Ureter (tissue), 1 donor: ENCODE data around the gene SMIM5. TPM values are rescaled to one million over a fixed set of nuclear protein-coding genes. Genes with fewer than 3 reads are reported as not detected.

Experiments used
- DNase-seq: peaks from one replicate; pipeline ENCODE4 v3.0.0-alpha.2; 2020; ENCODE audit warnings: low spot score
- total RNA-seq: library from RNA; stranded (reverse); gene quantifications from one replicate; pipeline ENCODE4 v1.2.4, GENCODE V29; 2023
- donor health status: DM: yes; HTN: yes; CAD: no.

Gene SMIM5
- total RNA-seq, 1 donor from 2014 or later = 9.5 TPM

DNA sequence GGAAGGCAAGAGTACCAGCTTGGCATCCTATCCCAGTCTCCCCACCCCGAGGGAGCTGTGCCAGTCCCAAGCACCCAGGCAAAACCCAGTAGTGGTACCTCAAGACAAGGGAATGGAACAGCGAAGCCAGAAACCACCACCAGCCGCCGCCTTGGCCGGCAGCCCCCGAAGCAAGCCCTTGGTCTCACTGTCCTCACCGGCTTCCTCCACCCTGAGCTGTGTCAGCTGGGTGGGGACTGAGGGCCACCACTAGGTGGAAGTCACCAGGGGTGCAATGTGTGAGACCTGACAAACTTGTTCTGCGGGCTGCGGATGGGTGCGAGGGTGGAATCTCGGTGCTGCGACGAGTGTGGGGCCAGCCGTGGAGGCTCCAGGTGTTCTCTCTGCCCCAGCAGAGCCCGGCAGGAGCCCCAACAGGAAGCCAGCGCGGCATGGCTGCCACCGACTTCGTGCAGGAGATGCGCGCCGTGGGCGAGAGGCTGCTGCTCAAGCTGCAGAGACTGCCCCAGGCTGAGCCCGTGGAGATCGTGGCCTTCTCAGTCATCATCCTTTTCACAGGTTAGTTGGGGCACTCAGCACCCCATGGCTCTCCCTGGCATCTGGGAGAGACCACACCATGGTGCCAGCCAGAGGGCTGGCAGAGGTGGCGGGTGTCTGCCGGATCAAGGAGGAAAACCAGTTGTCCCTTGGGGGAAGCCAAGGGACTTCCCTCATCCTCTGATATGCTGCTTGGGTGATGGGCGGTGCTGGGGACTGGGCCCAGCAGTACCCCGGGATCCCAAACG is 6.7 kb downstream of the SMIM5 start:
- DNase-seq = peak; percentile 87

DNA sequence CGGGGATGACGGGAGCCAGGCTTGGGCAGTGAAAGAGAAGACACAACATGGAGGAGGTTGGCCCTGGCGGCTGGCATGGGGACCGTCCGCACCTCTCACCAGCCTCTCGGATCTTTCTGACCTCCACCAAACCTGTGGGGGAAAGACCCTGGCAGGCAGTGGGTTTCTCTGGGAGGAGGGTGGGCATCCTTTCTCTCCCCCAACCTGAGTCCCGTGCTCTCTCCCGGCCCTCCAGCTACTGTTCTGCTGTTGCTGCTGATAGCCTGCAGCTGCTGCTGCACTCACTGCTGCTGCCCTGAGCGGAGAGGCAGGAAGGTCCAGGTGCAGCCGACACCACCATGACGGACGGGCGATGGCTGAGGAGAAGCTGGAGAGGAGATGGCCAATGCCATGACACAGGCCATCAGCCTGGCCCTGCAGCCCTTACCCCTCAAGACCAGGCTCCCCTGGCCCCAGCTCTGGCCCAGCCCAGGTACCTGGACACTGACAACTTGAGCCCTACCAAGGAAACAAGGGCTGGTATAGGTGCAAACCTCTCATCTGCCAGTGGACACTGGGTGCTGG is 7.4 kb downstream of the SMIM5 start:
- no peak for DNase-seq

DNA sequence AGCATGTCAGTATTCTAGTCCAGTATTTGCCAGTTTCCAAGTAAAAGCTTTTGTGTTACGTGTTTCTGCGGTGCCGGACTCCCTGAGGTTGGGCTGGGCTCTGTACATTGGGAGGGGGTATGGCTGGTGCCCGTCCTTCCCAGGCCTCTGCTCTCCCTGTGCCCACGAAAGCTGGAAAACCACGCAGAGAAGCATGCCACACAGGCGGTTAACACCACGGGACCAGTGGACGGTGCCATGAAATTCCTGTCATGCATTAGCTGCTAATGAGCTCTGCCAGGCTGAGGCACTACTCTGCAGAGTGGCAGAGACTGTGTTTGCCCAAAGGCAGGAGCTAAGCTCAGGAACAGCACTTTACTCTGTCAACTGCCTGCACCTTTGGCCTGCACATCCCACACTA is 8.1 kb downstream of the SMIM5 start:
- DNase-seq = no peak

DNA sequence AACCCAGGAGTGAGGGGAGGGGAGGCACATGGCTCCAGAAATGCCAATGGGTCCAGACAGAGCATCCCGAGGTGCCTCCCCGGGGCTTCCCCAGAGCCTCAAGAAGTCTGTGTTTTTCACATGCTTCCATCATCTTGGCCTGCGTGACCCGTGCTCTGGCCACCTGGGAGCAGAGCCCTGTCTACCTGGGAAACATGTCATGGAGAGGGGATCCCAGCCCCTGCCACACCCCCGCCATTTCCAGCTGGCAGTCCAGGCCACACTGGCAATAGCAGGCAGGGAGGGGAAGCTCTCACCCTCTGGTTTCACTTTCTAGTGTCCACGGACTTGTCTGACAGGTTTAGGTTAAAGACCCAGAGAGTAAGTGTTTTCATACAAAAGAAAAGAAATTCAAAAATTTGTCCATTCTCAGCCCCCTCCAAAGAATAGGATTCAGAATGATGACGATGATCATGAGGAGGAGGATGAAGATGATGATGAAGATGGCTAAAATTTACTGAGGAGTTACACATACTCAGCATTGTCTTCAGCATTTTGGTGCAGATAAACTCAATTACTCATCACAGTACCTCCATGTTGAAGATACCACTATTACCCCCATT is 9.0 kb downstream of the SMIM5 start:
- no peak for DNase-seq

DNA sequence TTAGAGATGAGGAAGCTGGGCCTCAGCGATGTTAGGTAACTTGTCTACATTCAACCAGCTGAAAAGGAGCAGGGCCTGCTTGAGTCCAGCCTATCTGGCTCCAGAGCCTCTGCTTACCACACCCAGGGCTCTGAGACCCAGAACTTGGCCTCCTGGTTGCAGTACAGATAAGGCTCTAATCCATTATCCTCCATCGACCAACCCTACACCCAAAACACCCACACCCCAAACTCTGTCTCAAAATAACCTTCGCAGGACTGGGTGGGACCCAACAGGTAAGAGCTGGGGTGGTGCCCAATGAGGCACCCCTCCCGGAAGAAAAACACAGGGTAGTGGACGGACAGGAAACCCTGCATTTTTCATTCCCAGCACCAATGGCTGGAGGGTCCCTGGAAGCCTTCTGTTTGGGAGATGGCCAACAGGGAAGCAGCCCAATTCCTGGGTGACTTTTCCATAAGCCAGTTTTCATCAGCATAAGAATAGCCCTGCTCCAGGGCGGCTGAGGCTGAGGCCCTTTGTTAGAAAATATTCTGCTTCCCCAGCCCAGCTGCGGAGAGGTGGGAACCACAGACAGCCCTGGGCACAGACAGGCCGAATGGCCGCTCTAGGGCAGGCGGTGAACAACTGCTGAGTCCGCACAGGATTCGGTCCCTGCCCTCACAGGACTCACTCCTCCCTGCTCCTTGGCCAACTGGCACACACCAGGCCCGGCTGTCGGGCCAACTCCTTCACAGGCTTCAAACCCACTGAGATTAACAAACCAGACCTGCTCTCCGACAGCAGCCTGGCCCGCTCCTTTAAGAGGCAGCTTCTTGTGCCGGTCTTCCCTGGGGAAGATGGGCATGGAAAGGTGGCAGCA is 9.8 kb downstream of the SMIM5 start:
- DNase-seq = no peak

DNA sequence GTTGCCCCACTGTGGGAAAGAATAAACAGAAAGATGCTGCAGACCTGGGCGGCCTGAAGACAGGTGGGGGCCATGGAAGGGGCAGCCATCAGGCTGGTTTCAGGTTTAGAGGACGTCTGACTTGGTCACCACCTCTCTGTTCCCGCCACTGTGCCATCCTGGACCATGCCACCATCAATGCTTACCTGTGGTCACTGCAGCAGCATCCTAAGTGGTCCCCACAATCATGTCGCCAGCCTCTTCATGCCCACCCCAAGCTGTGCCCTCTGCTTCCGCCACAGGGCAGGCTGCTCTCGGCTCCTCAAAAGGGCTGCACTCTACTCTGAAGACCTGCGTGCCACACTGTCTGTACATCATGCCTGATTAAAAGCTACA is 10.4 kb downstream of the SMIM5 start:
- no peak for DNase-seq

DNA sequence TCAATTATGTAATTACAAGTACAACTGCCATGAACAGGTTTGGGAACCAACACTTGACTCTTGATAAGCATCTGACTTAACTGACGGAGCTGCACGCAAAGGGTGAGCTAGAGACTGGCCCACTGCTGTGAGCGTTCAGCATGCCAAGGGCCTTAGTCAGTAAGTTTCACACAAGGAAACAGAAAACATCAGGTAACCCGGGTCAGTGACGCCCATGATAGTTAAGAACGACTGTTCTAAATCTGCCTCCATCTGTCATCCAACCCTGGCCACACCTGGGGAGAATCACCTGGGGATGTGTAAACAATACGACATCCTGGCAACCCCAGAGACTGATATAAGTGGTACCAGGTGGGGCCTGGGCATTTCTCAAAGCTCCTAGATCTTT is 12.3 kb downstream of the SMIM5 start:
- DNase-seq = peak; percentile 89

DNA sequence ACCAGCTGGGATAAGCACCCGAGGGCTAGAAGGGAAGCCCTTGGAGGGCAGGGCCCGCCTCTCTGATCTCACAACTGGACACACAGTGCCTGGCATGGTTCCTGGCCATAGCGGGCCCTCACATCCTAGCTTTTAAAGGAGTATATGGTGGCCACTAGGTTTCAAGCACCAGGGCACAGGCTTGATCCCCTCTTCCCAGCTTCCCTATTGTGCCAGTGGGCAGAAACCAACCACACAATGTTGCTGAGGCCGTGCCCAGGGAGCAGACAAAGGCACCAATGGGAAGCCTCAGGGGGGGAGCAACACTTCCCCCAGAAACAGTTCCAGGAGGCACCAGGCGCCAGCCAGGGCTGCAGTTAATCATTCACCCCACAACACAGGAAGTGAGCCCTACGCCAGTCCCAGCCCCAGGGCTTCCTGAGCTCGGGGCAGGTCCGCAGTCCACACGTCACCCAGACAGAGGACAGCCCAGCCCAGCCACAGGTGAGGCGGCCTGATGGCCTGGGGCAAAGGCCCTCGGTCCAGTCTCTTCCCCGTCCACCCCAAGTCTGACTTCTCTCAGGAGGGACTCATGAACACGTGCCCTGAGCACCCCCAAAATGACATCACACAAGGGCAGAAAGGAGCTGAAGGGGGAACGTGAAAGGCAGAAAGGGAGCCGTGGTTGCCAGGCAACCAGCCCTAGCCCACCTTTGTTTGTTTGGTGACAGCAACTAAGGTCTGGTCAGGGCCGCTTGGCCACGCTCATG is 12.8 kb downstream of the SMIM5 start:
- peak; percentile 90 for DNase-seq

DNA sequence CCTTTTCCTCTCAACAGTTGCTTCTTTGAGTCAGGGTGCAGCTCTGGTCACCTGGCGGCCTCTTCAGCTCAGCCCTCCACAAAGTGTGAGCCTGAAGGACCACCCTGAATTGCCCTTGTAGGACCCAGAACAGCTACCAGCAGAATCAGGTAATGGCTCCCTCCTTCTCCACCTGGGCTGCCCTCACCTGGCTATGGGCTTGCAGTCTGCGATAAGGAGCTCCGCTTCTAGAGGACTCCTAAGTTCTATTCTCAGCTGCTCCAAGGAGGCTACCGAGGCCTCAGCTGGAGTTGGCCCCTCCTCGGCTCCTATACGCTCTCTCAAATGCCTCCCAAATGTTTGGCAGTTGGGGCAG is 13.4 kb downstream of the SMIM5 start:
- no peak for DNase-seq

DNA sequence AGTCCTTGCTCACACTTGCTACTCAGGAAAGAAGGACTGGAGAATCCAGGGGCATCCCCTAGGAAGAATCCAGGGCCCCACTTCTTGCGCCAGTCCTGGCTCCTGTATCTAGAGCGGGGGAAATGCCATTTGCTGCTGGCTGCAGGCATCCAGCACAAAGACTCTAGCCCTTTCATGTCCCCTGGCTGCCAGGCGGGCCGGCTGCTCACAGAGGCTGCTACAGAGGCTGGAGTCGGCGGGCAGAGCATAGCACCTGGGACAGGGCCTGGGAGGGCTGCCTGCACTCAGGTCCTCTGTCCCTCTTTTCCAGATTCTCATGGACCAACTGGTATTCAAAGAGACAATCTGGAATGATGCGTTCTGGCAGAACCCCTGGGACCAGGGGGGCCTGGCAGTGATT is 13.8 kb downstream of the SMIM5 start:
- no peak for DNase-seq

DNA sequence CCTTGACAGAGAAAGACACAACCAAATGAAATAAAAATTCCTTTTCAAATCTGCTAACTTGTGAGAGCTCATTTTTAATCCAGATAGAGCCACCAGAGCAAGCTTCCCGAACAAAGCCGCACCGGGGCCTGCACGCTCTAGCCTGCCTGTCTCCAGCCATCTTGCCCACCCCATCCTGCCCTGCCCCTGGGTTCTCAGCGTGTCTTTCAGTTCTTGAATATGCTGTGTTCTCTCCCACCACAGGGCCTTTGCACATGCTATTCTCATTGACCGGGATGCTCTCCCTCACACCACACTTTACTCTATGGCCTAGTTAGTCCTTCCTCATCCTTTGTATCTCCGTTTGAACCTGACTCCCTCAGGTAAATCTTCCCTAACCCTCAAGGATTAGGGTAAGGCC is 14.7 kb downstream of the SMIM5 start:
- no peak for DNase-seq

DNA sequence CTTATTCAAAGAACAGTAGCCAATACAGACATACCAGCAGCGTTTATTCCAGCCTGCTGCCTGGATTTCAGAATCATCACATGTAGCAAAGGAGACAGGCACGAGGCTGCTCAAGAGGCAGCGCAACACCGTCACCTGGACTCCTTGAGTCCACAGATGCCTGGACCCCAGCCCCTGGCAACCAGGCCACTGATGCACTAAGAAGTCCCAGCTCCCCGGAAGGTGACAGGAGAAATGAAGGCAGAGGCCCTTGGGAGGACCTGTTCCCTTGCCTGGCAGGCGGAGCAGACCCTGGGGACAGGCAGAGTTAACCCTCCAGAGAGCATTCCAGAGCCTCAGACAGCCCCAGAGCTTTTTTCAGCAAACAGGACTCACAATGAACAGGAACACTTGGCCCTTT is 16.5 kb downstream of the SMIM5 start:
- DNase-seq = no peak

DNA sequence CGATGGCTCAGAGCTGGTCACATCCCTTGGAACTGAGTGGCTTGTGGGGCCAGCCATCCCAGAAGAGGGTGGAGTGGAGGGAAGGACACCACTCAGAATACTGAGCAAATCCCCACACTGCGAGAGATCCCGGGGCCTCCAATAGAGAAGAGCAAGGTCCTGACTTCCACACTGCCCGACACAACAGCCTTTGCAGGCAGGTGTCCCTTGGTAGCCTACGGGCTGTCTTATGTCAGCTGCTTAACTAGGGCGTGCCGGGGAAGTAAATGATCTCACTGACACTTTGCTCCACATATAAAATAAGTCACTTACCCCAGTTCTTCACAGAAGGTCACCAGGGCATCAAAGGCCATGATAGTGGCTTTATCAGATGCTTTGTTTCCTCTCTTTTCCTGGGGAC is 17.6 kb downstream of the SMIM5 start:
- no peak for DNase-seq

DNA sequence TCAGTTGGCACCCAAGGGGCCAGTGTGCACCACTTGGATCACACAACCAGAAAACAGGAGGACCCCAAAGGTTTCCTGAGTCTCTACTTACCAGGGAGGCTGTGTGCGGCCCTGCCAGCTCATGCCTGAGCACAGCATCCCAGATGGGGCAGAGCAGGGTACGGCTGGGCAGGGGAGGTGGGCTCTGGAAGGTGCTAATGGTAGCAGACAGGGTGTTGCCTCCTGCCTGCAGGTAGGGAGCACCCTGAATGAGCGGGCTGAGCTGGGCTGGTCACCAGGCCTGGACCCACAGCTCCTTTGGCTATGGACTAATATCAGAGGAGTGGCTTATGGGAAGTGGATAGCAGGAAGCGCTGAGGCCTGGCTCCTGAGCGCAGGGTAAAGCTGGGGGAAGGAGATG is 19.1 kb downstream of the SMIM5 start:
- DNase-seq = no peak

DNA sequence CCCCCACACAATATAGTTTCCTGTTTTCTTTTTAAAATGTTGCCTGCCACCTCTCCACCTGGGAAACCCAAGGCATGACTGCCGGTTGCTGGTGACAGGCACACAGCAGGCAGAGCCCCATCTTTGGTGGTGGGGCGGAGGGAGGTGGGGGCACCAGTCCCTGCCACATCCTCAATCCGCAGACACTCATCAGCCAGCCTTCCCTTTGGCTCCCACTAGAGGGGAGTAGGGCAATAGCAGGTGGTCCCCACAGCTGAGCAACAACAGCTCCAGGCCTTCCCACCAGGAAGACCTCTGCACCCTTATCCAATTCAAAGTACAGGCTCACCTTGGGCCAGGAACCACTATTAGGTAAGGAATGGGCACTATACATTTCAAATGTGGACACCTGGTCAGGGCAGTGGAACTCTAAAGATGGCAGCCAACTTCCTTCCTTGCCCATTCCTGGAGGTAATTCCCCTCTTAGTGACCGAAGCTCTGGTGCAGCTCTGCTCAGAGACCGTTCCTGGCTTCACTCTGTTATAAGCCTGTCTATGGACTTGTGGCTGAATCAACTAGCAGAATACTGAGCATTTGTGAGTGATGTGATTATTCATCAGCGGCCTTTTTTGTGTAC is 19.8 kb downstream of the SMIM5 start:
- DNase-seq = no peak

DNA sequence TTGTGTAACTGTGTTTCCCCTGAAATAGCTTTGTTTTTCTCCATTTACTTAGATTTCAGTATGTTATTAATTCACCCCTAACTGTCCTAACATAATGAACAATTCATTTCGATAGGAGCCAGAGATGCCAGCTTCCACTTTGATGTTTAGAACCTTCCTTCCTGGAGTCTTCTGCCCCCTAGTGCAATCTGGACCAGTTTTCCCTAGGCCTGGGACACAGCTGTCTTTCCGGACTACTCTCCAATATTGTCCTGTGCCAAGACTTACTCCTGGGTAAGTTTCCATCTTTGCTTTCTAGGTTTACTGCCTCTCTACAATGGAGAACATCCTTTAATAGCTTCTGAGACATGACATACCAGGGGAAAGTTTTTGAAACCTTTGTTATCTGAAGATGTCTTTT is 20.9 kb downstream of the SMIM5 start:
- no peak for DNase-seq

DNA sequence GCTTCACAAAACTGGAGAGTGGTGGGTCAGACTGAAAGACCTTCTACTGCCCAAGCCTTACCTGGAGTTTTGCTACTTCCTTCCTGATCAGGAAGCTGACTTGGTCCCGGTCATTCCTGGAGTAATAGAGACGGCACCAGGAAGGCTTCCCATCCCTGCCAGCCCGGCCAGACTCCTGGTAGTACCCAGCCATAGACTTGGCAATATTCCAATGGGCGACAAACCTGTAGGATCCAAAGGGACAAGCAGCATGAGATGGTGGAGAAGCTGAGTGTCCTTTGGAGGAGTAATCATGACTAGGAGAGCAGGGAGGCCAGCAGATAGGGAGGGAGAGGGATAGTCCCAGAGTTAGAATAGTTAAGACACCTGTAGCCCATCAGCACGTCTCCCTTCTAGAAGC is 25.0 kb downstream of the SMIM5 start:
- DNase-seq = no peak

DNA sequence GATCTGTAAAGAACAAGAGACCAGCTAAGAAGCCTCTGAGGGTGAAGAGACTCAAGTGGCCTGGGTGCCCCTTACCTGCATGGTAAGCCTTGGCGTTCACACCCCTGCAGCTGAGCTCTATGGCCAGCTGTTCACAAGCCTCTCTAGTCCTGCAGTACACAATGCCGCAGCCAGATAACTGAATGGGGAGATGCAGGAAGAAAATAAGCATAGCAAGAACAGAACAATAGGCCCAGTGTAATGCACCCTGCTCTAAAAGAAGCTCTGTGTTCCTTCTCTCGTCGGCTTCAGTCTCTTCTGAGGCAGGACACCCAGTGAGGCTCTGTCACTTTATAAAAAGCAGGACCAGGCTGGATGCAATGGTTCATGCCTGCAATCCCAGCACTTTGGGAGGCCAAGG is 28.3 kb downstream of the SMIM5 start:
- DNase-seq = no peak

DNA sequence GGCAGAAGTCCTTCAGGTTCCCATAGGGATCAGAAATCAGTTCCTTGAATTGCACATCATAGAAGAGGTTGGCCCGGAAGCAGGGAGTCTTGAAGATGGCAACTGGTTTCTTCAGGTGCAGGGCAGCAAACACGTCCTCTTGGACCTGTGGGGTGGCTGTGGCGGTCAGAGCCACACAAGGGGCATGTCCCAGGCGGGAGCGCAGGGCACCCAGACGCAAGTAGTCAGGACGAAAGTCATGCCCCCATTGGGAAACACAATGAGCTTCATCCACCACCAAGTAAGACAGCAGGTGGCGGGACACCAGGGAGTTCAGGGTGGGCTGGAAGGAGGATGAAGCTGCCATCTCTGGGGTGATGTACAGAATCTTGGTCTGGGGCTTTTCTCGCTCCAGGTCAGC is 29.3 kb downstream of the SMIM5 start:
- no peak for DNase-seq

DNA sequence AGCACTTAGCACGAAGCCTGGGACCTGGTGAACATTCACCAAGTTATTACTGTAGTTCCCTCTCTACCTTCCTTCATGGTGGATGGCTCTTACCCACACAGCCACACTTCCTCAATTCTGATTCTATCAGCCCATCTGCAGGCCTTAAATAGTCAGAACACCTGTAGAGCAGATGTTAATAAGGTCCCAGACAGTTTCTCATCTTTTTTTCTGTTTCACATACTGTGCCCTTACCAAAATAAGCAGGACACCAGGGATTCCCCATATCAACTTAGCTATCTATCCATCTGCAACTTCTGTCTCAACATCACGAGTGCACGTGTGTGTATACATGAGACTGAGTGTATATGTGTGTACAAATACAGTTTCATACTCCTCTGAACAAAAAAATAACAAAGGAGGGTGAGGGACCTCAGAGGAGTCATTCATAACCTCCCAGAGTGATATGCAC is 30.9 kb downstream of the SMIM5 start:
- DNase-seq = no peak

DNA sequence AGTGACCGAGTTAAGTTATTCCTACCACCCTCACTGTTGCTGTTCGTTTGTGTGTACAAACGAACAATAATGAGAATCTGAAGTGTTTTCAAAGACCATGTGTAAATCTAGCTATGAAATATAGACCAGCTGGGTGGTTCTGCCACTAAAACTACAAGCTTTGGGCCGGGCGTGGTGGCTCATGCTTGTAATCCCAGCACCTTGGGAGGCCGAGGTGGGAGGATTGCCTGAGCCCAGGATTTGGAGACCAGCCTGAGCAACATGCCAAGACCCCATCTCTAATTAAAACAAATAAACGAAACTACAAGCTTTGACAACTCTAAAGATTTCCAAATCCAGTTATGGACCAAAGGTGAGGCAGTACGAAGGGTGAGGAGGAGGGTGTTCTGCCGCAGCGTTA is 32.7 kb downstream of the SMIM5 start:
- no peak for DNase-seq
